ENCODE results near the gene NBDY. TPM values are rescaled to one million over a fixed set of nuclear protein-coding genes. Genes with fewer than 3 reads are reported as not detected.

The NBDY gene
- total RNA-seq, 1 experiment from 2014 or later: 12.0 TPM

- Histone ChIP-seq H3K36me3 (replicated peaks; ENCODE audit: control insufficient read depth, insufficient read depth, low read length) (no peaks in the 10 kb centered on the region), H3K27me3 (ENCODE audit: control insufficient read depth, insufficient read depth, low read length) (no peaks in the 10 kb centered on the region)
- DNase-seq: no peak
Measured at GRCh38 chrX:56826020-56826419, 97.0 kb downstream of the NBDY start.

GRCh38 chrX:56833626-56834025 lies 104.6 kb downstream of the NBDY start:
- no peak for DNase-seq

More at GRCh38 chrX:56826020-56826419, 97.0 kb downstream of the NBDY start:
- no peak overlapping the region for H3K4me3 ChIP-seq (ENCODE audit: insufficient read depth, low read depth, low read length)

GRCh38 chrX:56853436-56853835 lies 124.4 kb downstream of the NBDY start:
- Histone ChIP-seq H3K27me3 (ENCODE audit: control insufficient read depth, insufficient read depth, low read length) (no peaks in the 10 kb centered on the region), H3K36me3 (replicated peaks; ENCODE audit: control insufficient read depth, insufficient read depth, low read length) (no peaks in the 10 kb centered on the region), H3K4me3 (ENCODE audit: insufficient read depth, low read depth, low read length) (no peak overlapping the region)
- no peak for DNase-seq

More at GRCh38 chrX:56833626-56834025, 104.6 kb downstream of the NBDY start:
- no peaks in the 10 kb centered on the region for H3K27me3 ChIP-seq (ENCODE audit: control insufficient read depth, insufficient read depth, low read length)
- H3K36me3 ChIP-seq (replicated peaks; ENCODE audit: control insufficient read depth, insufficient read depth, low read length): no peaks in the 10 kb centered on the region
- no peak overlapping the region for H3K4me3 ChIP-seq (ENCODE audit: insufficient read depth, low read depth, low read length)

GRCh38 chrX:56857042-56857441 lies 128.0 kb downstream of the NBDY start:
- Histone ChIP-seq H3K4me3 (ENCODE audit: insufficient read depth, low read depth, low read length) (no peak overlapping the region), H3K36me3 (replicated peaks; ENCODE audit: control insufficient read depth, insufficient read depth, low read length) (no peaks in the 10 kb centered on the region), H3K27me3 (ENCODE audit: control insufficient read depth, insufficient read depth, low read length) (no peaks in the 10 kb centered on the region)
- no peak for DNase-seq

GRCh38 chrX:56860888-56861287 lies 131.8 kb downstream of the NBDY start:
- H3K36me3 ChIP-seq (replicated peaks; ENCODE audit: control insufficient read depth, insufficient read depth, low read length): no peaks in the 10 kb centered on the region
- H3K27me3 ChIP-seq (ENCODE audit: control insufficient read depth, insufficient read depth, low read length): no peaks in the 10 kb centered on the region
- H3K4me3 ChIP-seq (ENCODE audit: insufficient read depth, low read depth, low read length): no peak overlapping the region
- no peak for DNase-seq

Other genes starting within 250 kb of the NBDY start
- 10.8 and 11.8 TPM in 2 replicates for gene UBQLN2, start 165.6 kb upstream of the NBDY start, total RNA-seq (2014; rRNA removed; shearing (Covaris generic))